ENCODE measurements around the gene RAB30.

The RAB30 gene

GRCh38 chr11:83042964-83043711, 28.6 kb downstream of the RAB30 start:
- H3K9me3 ChIP-seq (ENCODE audit: control insufficient read depth in 5 of 5, low read length in 5 of 5), result no peaks in the 10 kb centered on the region
- no peaks in the 10 kb centered on the region for H3K36me3 ChIP-seq (ENCODE audit: control insufficient read depth in 5 of 5, insufficient read depth in 5 of 5, low read length in 5 of 5)
- H3K4me3 ChIP-seq (ENCODE audit: low read depth in 1 of 5, low read length in 5 of 5), result no peak overlapping the region
- no peaks in the 10 kb centered on the region for H3K27me3 ChIP-seq (ENCODE audit: control insufficient read depth in 5 of 5, insufficient read depth in 4 of 5, low read length in 5 of 5)
- H3K9ac ChIP-seq (ENCODE audit: low read length in 5 of 5), result no peak overlapping the region
- peaks cover 0 to 36% (median 13%) of the 10 kb centered on the region in 5 donors for H3K4me1 ChIP-seq (ENCODE audit: control insufficient read depth in 5 of 5, insufficient read depth in 5 of 5, low read length in 5 of 5)
- no peak overlapping the region for H3K27ac ChIP-seq (ENCODE audit: low read depth, low read length)

- no peak overlapping the region for H3K27ac ChIP-seq (ENCODE audit: low read depth, low read length)
Measured at GRCh38 chr11:83041126-83041525, 30.6 kb downstream of the RAB30 start.

GRCh38 chr11:83039566-83039965, 32.1 kb downstream of the RAB30 start:
- H3K36me3 ChIP-seq (ENCODE audit: control insufficient read depth in 5 of 5, insufficient read depth in 5 of 5, low read length in 5 of 5), result no peaks in the 10 kb centered on the region
- no peak overlapping the region for H3K27ac ChIP-seq (ENCODE audit: low read depth, low read length)
- H3K9ac ChIP-seq (ENCODE audit: low read length in 5 of 5), result no peak overlapping the region
- H3K4me3 ChIP-seq (ENCODE audit: low read depth in 1 of 5, low read length in 5 of 5), result no peak overlapping the region
- H3K27me3 ChIP-seq (ENCODE audit: control insufficient read depth in 5 of 5, insufficient read depth in 4 of 5, low read length in 5 of 5), result no peaks in the 10 kb centered on the region
- peaks cover 6 to 24% (median 18%) of the 10 kb centered on the region in 5 donors for H3K4me1 ChIP-seq (ENCODE audit: control insufficient read depth in 5 of 5, insufficient read depth in 5 of 5, low read length in 5 of 5)
- no peaks in the 10 kb centered on the region for H3K9me3 ChIP-seq (ENCODE audit: control insufficient read depth in 5 of 5, low read length in 5 of 5)

More at GRCh38 chr11:83041126-83041525, 30.6 kb downstream of the RAB30 start:
- Histone ChIP-seq H3K9me3 (ENCODE audit: control insufficient read depth in 5 of 5, low read length in 5 of 5) (no peaks in the 10 kb centered on the region), H3K4me3 (ENCODE audit: low read depth in 1 of 5, low read length in 5 of 5) (no peak overlapping the region), H3K9ac (ENCODE audit: low read length in 5 of 5) (no peak overlapping the region), H3K27me3 (ENCODE audit: control insufficient read depth in 5 of 5, insufficient read depth in 4 of 5, low read length in 5 of 5) (no peaks in the 10 kb centered on the region), H3K4me1 (ENCODE audit: control insufficient read depth in 5 of 5, insufficient read depth in 5 of 5, low read length in 5 of 5) (peaks cover 0 to 20% (median 5%) of the 10 kb centered on the region in 5 donors), H3K36me3 (ENCODE audit: control insufficient read depth in 5 of 5, insufficient read depth in 5 of 5, low read length in 5 of 5) (no peaks in the 10 kb centered on the region)

GRCh38 chr11:83037877-83038276, 33.8 kb downstream of the RAB30 start:
- Histone ChIP-seq H3K9ac (ENCODE audit: low read length in 5 of 5) (no peak overlapping the region), H3K4me1 (ENCODE audit: control insufficient read depth in 5 of 5, insufficient read depth in 5 of 5, low read length in 5 of 5) (peaks cover 8 to 36% (median 33%) of the 10 kb centered on the region in 5 donors), H3K27ac (ENCODE audit: low read depth, low read length) (no peak overlapping the region), H3K36me3 (ENCODE audit: control insufficient read depth in 5 of 5, insufficient read depth in 5 of 5, low read length in 5 of 5) (no peaks in the 10 kb centered on the region), H3K4me3 (ENCODE audit: low read depth in 1 of 5, low read length in 5 of 5) (no peak overlapping the region), H3K9me3 (ENCODE audit: control insufficient read depth in 5 of 5, low read length in 5 of 5) (no peaks in the 10 kb centered on the region), H3K27me3 (ENCODE audit: control insufficient read depth in 5 of 5, insufficient read depth in 4 of 5, low read length in 5 of 5) (no peaks in the 10 kb centered on the region)

- no peak overlapping the region for H3K4me3 ChIP-seq (ENCODE audit: low read depth in 1 of 5, low read length in 5 of 5)
- no peak overlapping the region for H3K27ac ChIP-seq (ENCODE audit: low read depth, low read length)
- H3K9ac ChIP-seq (ENCODE audit: low read length in 5 of 5), result no peak overlapping the region
- no peaks in the 10 kb centered on the region for H3K9me3 ChIP-seq (ENCODE audit: control insufficient read depth in 5 of 5, low read length in 5 of 5)
- H3K27me3 ChIP-seq (ENCODE audit: control insufficient read depth in 5 of 5, insufficient read depth in 4 of 5, low read length in 5 of 5), result no peaks in the 10 kb centered on the region
- H3K4me1 ChIP-seq (ENCODE audit: control insufficient read depth in 5 of 5, insufficient read depth in 5 of 5, low read length in 5 of 5), result peaks cover 8 to 43% (median 38%) of the 10 kb centered on the region in 5 donors
- H3K36me3 ChIP-seq (ENCODE audit: control insufficient read depth in 5 of 5, insufficient read depth in 5 of 5, low read length in 5 of 5), result no peaks in the 10 kb centered on the region
Measured at GRCh38 chr11:83036701-83037100, 35.0 kb downstream of the RAB30 start.

GRCh38 chr11:83035070-83035854, 36.4 kb downstream of the RAB30 start:
- Histone ChIP-seq H3K4me3 (ENCODE audit: low read depth in 1 of 5, low read length in 5 of 5) (peak overlapping the region in 4 of 5 donors; percentile 11 to 33 (median 20)), H3K36me3 (ENCODE audit: control insufficient read depth in 5 of 5, insufficient read depth in 5 of 5, low read length in 5 of 5) (no peaks in the 10 kb centered on the region), H3K9ac (ENCODE audit: low read length in 5 of 5) (peak overlapping the region in 1 of 5 donors; percentile 6), H3K27ac (ENCODE audit: low read depth, low read length) (peak overlapping the region; percentile 78), H3K4me1 (ENCODE audit: control insufficient read depth in 5 of 5, insufficient read depth in 5 of 5, low read length in 5 of 5) (peaks cover 8 to 52% (median 40%) of the 10 kb centered on the region in 5 donors), H3K9me3 (ENCODE audit: control insufficient read depth in 5 of 5, low read length in 5 of 5) (no peaks in the 10 kb centered on the region), H3K27me3 (ENCODE audit: control insufficient read depth in 5 of 5, insufficient read depth in 4 of 5, low read length in 5 of 5) (no peaks in the 10 kb centered on the region)

- no peaks in the 10 kb centered on the region for H3K9me3 ChIP-seq (ENCODE audit: control insufficient read depth in 5 of 5, low read length in 5 of 5)
- H3K27me3 ChIP-seq (ENCODE audit: control insufficient read depth in 5 of 5, insufficient read depth in 4 of 5, low read length in 5 of 5), result no peaks in the 10 kb centered on the region
- H3K4me3 ChIP-seq (ENCODE audit: low read depth in 1 of 5, low read length in 5 of 5), result peak overlapping the region; percentile 15 to 59 (median 50)
- H3K36me3 ChIP-seq (ENCODE audit: control insufficient read depth in 5 of 5, insufficient read depth in 5 of 5, low read length in 5 of 5), result no peaks in the 10 kb centered on the region
- H3K27ac ChIP-seq (ENCODE audit: low read depth, low read length), result peak overlapping the region; percentile 78
- peaks cover 8 to 52% (median 38%) of the 10 kb centered on the region in 5 donors for H3K4me1 ChIP-seq (ENCODE audit: control insufficient read depth in 5 of 5, insufficient read depth in 5 of 5, low read length in 5 of 5)
- peak overlapping the region in 3 of 5 donors; percentile 6 to 51 (median 21) for H3K9ac ChIP-seq (ENCODE audit: low read length in 5 of 5)
Measured at GRCh38 chr11:83034673-83035014, 37.1 kb downstream of the RAB30 start.

- Histone ChIP-seq H3K9me3 (ENCODE audit: control insufficient read depth in 5 of 5, low read length in 5 of 5) (no peaks in the 10 kb centered on the region), H3K4me3 (ENCODE audit: low read depth in 1 of 5, low read length in 5 of 5) (peak overlapping the region; percentile 23 to 77 (median 56)), H3K27ac (ENCODE audit: low read depth, low read length) (peak overlapping the region; percentile 78), H3K9ac (ENCODE audit: low read length in 5 of 5) (peak overlapping the region; percentile 0 to 62 (median 51)), H3K36me3 (ENCODE audit: control insufficient read depth in 5 of 5, insufficient read depth in 5 of 5, low read length in 5 of 5) (no peaks in the 10 kb centered on the region), H3K4me1 (ENCODE audit: control insufficient read depth in 5 of 5, insufficient read depth in 5 of 5, low read length in 5 of 5) (peaks cover 8 to 52% (median 38%) of the 10 kb centered on the region in 5 donors), H3K27me3 (ENCODE audit: control insufficient read depth in 5 of 5, insufficient read depth in 4 of 5, low read length in 5 of 5) (no peaks in the 10 kb centered on the region)
Measured at GRCh38 chr11:83033972-83034672, 37.6 kb downstream of the RAB30 start.

GRCh38 chr11:83033371-83033770, 38.3 kb downstream of the RAB30 start:
- H3K4me3 ChIP-seq (ENCODE audit: low read depth in 1 of 5, low read length in 5 of 5), result peak overlapping the region in 4 of 5 donors; percentile 2 to 56 (median 36)
- peak overlapping the region; percentile 78 for H3K27ac ChIP-seq (ENCODE audit: low read depth, low read length)
- H3K9ac ChIP-seq (ENCODE audit: low read length in 5 of 5), result peak overlapping the region in 4 of 5 donors; percentile 0 to 63 (median 35)
- H3K9me3 ChIP-seq (ENCODE audit: control insufficient read depth in 5 of 5, low read length in 5 of 5), result no peaks in the 10 kb centered on the region
- no peaks in the 10 kb centered on the region for H3K27me3 ChIP-seq (ENCODE audit: control insufficient read depth in 5 of 5, insufficient read depth in 4 of 5, low read length in 5 of 5)
- peaks cover 8 to 52% (median 38%) of the 10 kb centered on the region in 5 donors for H3K4me1 ChIP-seq (ENCODE audit: control insufficient read depth in 5 of 5, insufficient read depth in 5 of 5, low read length in 5 of 5)
- H3K36me3 ChIP-seq (ENCODE audit: control insufficient read depth in 5 of 5, insufficient read depth in 5 of 5, low read length in 5 of 5), result no peaks in the 10 kb centered on the region
